HG03139 (cell line): Measurements from ENCODE around the gene HP1BP3.

Experiments used
- ATAC-seq: cut with Tn5 transposase; IDR thresholded peaks from one replicate; pipeline ENCODE4 v1.9.1; 2021; ENCODE audit not compliant: unreplicated experiment

Gene HP1BP3

DNA sequence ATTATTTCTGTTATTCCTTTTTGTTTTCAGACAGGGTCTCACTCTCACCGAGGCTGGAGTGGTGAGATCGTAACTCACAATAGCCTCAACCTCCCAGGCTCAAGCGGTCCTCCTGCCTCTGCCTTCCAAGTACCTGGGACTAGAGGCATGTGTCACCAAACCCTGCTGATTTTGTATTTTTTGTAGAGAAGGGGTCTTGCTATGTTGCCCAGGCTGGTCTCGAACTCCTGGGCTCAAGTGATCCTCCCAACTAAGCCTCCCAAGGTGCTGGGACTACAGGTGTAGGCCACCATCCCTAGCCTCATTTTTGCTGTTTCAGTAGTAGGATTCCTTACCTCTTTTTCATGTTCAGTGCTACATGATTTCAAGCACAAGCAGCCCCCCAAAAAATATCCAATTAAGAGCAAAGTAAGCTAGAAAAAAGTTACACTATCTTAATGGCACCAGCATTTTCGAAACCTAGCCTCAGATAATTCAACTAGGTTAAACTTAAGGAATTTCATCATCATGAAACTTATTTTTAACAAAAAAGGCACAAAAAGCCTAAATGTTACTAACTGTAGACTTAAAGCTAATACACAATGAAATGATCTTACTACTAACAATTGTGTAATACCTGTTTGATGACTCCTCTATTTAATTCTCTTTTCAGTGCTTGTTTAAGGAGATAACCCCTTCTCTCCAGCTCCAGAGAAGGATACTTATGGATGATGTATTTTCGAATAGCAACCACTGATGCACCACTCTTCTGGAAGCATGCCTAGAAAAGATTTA, 16.6 kb downstream of the HP1BP3 start:
- no peak for ATAC-seq

DNA sequence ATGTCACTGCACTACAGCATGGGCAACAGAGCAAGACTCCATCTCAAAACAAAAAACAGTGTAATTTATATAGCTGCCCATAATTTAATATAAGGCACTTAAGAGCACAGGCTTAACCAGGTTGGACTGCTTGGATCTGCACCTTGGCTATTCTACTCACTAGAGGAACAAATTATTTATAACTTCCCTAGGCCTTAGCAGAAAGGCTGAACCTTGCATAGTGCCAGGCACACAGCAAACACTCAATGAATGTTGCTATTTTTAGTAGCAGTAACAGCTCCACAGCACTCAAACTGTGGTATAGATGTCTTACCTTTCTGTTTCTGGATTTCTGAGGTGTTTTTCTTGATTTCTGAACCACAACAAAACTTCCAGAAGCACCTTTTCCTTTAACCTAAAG, 19.8 kb downstream of the HP1BP3 start:
- ATAC-seq, result no peak

DNA sequence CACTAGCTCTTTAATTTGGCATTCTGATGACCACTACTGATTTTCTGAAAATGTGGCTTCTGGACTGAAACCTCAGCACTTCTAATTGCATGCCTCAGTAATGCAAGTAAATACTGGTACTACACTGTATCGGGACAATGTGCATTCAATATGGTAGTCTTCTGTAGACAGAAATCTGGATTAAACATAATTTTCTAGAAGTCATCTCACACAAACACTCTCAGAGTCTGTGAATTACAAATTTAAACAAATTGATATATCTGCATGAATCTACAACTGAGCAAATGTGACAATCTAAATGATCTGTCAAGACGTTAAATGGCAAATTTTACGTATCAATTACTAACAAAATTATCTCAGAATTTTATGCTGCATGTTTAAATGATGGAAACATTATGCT, 23.7 kb downstream of the HP1BP3 start:
- ATAC-seq, result no peak

DNA sequence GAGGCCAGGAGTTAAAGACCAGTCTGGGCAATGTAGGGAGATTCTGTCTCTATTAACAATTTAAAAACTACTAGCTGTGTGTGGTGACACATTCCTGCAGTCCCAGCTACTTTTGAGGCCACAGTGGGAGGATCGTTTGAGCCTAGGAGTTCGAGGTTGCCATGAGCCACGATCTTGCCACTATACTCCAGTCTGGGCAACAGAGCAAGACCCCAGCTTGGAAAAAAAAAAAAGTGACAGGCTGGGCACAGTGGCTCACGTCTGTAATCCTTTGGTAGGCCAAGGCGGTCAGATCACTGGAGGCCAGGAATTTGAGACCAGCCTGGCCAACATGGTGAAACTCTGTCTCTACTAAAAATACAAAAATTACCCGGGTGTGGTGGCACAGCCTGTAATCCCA, 26.8 kb downstream of the HP1BP3 start:
- no peak for ATAC-seq

DNA sequence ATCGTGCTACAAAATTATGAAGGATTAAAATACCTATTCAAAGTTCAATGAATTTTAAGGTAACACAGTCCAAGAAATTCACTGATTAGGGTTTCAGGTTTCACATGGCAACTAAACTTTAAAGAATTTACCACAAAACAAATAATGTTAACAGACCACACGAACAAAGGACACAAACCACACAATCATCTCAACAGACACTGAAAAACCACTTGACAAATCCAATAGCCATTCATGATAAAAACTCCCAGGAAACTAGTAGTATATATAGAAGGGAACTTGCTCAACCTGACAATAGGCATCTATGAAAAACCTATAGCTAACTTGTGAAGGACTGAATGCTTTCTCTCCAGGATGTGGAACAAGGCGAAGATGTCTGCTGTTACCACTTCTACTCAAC, 33.5 kb downstream of the HP1BP3 start:
- ATAC-seq, result no peak

DNA sequence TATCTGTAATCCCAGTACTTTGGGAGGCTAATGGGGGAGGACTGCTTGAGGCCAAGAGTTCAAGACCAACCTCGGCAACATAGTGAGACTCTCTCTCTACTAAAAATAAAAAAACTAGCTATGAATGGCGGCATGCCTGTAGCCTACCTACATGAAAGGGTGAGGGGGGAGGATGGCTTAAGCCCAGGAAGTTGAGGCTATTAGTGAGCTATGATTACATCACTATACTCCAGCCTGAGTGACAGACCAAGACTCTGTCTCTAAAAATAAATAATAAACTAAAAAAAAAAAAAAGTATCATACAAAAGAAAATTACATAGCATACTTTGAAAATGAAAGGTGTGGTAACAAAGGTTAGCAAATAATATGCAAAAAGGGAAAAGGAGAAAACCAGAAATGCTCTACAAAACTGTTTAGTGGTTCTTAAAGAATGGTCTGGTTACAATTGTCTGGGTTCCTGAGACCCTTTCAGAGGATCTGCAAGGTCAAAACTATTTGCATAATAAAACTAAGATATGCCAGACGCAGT, 35.6 kb downstream of the HP1BP3 start:
- ATAC-seq, result no peak

DNA sequence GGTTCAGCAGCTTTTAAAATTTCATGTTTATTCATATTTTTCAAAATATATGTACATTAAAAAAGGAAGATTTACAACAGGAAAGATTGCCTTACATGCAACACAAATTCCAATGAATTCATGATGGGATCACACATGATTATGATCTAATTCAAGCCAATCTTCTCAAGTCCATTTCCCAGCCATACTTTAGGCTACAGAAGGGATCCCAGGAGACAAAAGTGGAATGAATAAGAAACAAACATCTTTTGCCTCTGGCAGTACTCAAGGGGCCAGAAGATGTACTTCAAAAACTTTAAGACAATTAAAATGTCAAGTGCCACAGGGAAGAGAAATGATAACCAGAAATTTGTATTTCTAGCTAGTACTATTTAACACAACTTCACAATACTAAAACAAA, 44.4 kb downstream of the HP1BP3 start:
- no peak for ATAC-seq

DNA sequence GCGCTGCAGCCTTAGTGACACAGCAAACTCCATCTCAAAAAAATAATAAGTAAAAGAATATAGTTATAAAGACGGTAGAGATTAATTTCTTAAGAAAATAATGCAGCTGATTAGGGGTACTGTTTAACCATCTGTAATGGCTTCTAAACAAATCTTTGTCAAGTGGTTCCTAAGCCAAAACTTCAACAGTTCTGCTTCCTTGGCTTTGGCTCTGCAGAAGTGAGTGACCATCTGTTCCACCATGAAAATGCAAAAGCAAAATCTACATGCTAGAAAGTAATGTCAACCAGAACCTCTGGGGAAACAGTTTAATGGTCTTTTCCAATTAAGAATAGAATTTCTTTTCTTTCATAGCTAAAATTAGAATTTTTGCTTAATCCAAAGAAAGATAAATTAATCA, 46.3 kb downstream of the HP1BP3 start:
- no peak for ATAC-seq

DNA sequence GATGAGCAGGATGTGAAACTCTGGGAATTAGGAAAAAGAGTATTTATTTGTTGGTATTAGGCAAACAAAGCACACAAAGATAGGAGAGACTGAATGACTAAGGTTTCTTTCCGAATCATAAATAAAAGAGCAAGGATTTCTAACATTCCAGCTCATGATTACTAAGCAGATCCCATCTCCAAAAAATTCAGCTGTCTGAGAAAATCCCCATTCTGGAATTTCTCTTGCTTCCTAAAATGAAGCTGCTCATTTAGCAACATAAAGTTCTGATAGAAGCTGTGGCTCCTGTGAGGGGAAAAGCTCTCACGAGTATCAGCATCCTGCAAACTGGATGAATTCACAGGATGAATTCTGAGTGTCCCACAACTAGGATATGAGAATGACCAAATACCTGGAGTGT, 47.9 kb downstream of the HP1BP3 start:
- ATAC-seq, result no peak

DNA sequence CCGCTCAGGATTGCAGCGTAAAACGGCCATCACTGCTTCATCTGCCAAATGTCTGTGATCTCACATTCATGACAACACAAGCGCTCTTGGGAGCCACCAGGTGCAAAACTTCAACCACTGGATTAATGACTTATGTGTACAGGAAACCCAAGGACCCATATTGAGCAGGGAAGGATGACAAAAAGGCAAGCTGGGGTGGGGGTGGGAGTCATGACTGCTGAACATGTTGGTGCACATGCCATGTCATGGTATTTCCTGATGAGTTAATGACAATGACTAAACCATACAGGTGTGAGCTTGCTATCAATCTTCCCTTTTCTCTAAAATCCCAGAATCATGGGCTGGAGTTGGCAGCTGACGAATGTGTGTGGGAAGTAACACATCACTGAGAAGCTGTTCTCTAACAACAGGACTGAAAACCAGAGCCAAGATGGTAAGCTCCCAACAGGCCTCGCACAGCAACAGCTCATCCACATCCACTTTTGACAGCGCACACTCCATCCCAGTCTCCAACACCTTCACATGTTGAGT, 51.5 kb downstream of the HP1BP3 start:
- no peak for ATAC-seq

DNA sequence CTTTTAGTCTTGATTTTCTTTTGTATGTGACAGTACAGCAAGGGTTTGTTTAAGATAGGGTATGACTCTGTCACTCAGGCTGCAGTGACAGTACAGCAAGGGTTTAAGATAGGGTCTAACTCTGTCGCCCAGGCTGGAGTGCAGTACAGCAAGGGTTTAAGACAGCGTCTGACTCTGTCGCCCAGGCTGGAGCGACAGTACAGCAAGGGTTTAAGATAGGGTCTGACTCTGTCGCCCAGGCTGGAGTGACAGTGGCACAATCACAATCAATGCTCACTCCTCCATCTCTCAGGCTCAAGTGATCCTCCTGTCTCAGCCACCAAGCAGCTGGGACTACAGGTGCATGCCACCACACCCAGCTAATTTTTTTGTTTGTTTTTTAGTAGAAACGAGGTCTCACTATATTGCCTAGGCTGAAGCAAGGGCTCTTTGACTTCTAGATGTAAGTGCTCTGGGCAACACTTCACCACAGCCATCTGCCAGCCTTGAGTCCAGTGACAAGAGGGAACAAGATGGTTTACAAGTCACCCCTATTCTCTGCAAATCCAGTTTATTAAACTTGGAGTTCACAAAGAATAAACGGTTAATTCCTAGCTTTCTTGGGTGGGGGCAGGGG, 53.6 kb downstream of the HP1BP3 start:
- no peak for ATAC-seq

DNA sequence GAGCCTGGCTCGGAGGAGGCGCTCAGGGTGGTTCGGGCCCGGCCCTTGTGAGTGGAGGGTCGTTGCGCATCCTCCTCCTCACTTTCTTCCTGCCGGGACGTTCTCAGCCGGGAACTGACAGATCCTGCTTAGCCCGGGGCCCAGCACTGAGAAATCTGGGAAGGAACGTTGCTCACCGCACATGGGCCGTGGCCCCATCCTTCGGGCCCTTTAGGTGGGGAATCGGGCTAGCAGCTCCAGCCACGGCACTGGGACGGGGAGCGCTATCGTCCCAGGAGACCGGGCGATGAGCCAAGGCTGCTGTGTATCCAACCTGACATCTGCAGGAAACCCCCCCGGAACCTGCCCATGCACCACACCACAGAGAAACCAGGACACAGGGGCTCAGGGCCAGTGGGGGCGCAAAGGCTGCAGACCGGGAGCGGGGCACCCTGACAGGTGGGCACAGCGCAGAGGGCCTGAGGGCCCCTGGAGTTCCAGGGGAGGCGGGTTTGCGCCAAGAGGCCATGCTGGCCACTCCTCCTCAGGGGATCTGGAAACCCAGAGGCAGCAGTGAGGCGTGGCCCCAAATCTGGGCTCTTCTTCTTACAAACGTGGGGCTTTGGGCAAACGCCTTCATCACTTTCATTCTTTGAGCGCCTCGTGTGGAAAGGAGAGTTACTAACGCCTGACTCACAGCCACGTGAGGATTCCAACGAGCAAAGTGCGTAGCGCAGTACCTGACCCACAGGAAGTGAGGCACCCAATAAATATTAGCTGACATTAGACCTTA, 54.3 kb downstream of the HP1BP3 start, which contains the start of gene SH2D5:
Gene SH2D5, minus strand, starts transcription at position 116 of the 772 bp plus-strand sequence. CDS start 4,659 bp downstream, outside the sequence.
- no peak for ATAC-seq

DNA sequence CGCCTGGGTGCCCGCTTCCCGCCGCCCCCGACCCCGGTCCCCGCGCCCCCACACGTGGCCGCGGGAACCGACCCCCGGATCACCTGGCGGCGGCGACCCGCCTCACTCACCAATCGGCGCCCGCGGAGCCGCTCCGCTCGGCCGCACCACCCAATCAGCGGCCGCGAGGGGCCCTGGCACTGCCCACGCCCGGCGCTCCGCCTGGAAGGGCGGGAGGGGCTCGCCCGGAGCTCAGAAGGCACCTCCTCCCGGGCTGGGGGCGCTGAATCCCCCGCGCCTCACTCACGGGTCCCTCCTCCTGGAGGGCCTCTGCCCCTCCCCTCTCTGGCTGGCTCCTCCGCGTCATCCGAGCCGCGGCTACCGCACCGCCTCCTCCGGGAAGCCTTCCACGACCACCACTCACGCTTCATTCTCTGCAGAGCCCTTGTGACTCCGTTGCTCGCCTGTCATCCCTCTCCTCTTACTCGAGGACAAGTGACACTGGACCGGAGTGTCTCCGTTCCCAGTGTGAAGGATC, 55.0 kb downstream of the HP1BP3 start:
- ATAC-seq, result no peak

DNA sequence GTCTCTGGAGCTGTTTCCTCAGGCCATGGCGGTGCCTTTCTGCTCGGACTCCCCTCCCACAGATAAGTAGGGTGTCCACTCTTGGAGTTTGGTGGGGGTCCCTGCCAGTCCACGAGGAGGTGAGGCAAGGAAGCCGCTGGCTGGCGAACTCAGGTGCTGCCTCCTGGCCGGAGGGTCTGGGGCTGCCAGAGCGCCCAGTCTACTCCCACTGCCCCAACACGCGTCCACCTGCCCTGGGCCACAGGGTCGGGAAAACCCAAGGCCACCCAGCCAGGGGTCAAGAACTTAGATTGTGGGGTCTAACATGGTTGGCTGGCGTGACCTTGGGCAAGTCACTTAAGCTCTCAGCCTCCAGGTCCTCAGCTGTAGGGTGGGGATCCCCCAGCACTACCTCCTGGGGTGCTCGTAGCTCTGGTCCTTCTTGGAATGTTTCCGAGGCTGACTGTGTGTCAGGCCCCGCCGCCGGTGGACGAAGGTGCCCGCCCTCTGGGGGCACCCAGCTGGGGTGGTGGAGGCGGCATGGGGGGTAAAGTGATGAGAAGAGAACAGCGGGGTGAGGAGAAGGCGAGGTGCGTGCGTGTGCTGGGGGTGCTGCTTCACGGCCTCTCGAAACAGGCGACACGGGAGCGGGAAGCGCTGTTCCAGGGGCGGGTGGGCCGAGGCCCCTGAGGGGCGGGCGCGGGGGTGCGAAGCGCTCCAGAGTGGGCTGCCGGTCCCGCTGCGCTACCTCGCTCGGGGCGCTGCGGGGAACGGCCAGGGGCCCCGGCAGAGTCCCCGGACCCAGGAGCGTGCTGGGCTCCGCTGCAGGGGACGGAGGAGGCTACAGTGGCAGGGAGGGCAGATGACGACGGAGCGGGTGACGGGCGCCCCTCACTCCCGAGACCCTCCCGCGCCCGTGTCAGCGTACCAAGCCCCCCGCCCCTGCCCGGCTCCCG, 55.8 kb downstream of the HP1BP3 start:
- ATAC-seq, result no peak

DNA sequence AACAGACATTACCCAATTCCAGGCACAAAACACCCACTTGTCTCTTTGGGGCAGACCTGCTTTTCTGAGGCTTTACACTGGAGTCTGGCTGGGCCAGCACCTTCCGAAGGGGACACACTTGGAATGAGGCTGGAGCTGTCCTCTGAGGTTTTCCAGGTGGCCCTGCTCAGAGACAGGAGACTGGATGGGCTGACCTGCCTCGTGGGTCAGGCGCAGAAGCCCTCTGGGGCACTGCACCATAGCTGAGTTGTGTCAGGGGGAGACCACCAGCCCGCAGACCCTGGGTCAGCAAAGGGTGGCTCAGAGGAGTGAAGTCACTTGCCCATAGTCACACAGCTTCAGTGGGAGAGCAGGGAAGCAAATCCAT, 56.4 kb downstream of the HP1BP3 start:
- no peak for ATAC-seq

DNA sequence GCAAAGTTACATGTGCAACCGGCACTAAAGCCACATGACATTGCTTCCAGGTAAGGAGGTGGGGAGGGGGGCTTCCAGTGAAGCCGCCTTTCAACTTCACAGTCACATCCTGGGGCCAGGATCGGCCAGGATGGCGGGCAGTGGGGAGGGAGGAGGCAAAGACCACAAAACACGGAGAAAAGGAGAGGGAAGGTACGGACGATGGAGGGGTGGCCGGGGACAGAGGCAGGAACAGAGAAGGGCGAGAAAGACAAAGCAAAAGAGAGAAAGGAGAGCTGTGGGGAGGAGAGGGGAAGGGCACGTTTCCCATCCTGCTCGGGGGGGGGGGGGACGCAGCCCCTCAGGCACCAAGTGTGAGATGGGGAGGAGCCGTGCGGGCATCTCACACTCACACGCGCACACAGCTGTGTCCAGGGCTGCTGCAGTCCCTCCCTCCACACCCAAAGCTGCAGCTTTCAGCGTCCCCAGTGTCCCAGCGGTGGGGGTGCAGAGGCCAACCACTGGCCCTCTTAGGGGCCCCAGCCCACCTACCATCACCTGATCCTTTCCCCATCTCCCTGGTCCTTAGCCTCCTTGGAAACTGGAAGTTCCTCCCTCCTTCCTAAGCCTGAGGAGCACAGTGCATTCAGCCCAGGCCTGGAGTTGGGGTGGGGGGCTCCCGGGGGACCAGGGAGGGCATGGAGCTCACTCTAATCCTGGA, 57.0 kb downstream of the HP1BP3 start:
- no peak for ATAC-seq

DNA sequence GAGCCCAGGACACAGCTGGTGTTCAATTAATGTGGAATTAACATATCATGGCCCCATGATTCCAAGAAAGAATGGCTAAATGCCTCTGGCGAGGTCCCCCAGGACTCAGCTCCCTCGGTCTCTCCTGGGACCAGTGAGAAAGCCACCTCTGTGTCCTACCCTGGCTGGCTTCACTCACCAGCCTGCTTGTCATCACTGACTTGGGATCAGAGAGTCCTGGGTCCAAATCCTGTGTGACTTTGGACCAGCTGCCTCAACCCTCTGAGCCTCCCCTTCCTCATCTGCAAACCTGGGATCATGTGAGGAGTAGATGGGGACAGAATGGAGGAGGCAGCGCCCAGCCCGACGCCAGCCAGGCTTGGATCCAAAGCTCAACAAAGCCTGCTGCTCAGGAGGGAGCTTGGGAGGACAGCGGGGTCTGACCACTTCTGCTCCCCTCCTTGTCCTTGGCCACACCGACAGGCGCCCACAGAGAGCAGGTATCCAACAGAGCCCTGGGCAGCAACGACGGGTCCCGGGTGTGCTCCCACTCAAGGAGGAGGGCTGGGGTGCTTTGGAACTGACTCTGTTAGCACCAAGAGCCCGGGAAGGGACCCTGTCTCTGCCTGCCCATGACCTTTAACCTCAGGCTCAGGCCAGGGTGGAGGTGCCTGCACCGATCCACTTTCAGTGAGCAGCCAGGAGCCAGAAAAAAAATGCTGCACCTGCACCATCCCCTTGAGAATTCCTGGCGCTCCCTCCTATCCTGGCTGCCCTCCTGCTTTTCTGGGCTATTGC, 57.8 kb downstream of the HP1BP3 start:
- ATAC-seq, result no peak

DNA sequence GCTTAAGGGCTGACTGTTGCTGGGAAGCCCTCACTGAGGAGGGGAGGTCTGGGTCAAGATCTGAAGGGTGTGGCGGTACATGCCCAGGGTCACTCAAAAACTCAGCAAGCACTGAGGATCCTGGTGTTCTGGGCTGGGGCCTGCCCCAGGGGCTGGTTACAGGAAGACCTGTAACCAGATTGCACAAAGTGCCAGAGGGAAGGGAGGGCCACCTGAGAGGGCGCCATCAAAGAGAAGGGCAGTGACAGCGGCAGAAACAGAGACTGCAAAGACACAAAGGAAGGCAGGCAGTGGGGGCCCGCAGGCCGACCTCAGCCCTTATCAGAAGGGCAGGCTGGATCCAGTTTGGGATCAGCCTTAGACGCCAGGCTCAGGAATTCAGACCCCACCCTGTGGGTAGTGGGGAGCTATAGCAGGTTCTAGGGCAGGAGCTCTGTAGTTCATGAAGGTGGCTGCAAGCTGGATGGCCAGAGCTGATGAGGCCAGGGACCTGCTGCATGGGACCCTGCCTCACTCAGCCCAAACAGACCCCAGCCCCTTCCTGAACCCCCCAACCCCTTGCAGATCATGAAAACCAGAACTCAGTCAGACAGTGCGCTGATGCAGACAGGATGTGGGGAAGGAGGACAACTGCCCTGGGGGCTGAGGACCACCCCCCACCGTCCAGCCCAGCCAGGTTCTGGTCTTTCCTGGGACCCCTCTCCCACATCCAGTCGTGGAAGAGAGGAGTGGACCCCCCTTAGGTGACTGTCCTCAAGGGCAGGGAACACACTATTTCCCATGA, 58.5 kb downstream of the HP1BP3 start:
- ATAC-seq, result no peak
